Measurements from ENCODE around the gene SYCP2.
"Not testable (repeated sequence)": the region's sequence is repeated elsewhere in the genome, so short reads cannot be mapped to it uniquely, and the experiment has no call there.

- TF ChIP-seq EP300, POLR2A, CTCF (IDR thresholded peaks at IDR 0.05): not testable (repeated sequence)
Observed at GRCh38 chr20:59856941-59857340, 76.5 kb downstream of the SYCP2 start.
